IPS-20b (cell line): ENCODE data around the gene LAMA5.

ENCODE experiments used
- H3K27ac ChIP-seq: one replicate; pipeline ENCODE4 v1.5.1; 2013; ENCODE audit warnings: low read length
- H3K27me3 ChIP-seq: 2 replicates; pipeline ENCODE4 v1.6.1; 2013; ENCODE audit warnings: mild to moderate bottlenecking, low read length, inconsistent platforms; ENCODE audit not compliant: insufficient read depth
- H3K36me3 ChIP-seq: 2 replicates; pipeline ENCODE4 v1.6.1; 2013; ENCODE audit warnings: low read depth, mild to moderate bottlenecking, inconsistent platforms, low read length, moderate library complexity; ENCODE audit not compliant: insufficient read depth
- H3K4me1 ChIP-seq: 2 replicates; pipeline ENCODE4 v1.6.1; 2013; ENCODE audit warnings: mild to moderate bottlenecking, control low read depth, inconsistent platforms, low read length, moderate library complexity; ENCODE audit not compliant: insufficient read depth
- H3K4me3 ChIP-seq: 2 replicates; pipeline ENCODE4 v1.5.1; 2013; ENCODE audit warnings: mild to moderate bottlenecking, low read length, inconsistent platforms
- H3K9ac ChIP-seq: 2 replicates; pipeline ENCODE4 v1.6.1; 2013; ENCODE audit warnings: low read depth, mild to moderate bottlenecking, inconsistent platforms, low read length, moderate library complexity
- H3K9me3 ChIP-seq: 2 replicates; pipeline ENCODE4 v1.6.1; 2013; ENCODE audit warnings: mild to moderate bottlenecking, low read depth, low read length, inconsistent platforms; ENCODE audit not compliant: insufficient read depth

LAMA5 gene

DNA sequence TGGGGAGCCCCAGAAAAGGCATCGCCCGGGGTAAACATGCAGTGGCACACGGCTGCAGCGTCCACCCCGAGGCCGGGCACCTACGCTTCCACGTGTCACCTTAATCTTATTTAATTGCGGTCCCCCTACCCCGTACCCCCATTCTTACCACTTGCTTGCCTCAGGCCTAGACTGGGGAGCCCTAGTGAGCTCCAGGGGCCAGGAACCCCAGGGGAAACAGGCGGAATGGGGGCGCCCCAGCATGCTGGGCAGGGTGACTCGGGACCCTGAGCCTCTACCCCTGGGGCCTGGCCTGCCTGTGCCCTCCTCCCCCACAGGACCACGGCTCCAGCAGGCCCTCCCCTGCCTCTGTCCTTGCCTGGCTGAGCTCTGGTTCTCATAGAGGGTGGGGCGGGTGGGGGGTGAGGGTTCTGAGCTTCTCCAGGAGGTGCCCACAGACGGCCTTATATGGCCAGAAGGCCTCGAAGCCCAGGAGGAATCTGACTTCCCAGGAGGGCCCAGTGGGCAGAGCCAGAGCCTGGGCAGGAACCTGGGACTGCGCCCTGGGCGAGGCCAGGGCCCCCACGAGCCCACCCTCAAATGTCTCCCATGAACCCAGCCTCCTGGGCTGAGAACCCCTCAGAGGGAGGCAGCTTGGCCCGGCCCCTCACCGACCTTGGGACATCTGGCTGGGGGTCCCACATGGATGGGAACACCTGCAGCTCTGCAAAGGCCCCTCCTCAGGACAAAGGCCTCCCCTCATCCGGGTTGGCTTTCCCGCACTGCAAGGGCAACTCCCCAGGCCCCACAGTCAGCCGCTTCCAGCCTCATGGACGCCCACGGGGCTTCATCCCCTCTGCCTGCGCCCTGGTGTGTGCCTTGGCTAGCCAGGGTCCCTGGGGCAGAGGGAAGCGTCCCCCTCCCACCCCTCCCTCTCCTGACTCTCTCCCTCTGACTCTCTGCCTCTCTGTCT lies 5.2 kb upstream of the LAMA5 start:
- Histone ChIP-seq H3K27me3 (peaks cover 3% of the 10 kb centered on the region; the same call in 1 of the 2 replicates), H3K27ac (no peak overlapping the region), H3K4me1 (peaks cover 37% of the 10 kb centered on the region), H3K9ac (no peak overlapping the region), H3K36me3 (no peaks in the 10 kb centered on the region), H3K9me3 (no peaks in the 10 kb centered on the region), H3K4me3 (no peak overlapping the region)

DNA sequence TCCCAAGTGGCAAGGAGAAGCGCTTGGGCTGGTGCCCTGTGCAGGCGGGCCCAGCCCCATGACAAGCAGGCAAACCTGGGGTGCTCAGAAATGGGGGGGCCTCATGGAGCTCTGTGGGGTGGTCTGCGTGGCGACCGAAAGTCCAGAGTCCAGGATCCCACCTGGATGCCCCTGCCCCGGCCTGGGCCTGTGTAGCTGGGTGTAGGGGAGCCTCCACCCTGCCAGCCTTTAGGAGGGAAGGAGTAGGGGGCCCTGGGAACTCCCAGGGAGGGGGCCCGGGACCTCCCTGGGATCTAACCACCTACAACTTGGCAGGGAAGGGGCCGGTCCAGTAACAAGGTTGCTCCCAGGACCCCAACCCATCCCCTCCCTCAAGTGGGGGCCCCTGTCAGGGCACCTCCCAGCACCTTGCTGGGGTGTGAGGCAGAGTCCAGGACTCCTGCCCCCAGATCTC lies 4.5 kb upstream of the LAMA5 start:
- Histone ChIP-seq H3K4me3 (no peak overlapping the region), H3K27me3 (peaks cover 3% of the 10 kb centered on the region; the same call in 1 of the 2 replicates), H3K9me3 (no peaks in the 10 kb centered on the region), H3K4me1 (peaks cover 31% of the 10 kb centered on the region), H3K27ac (no peak overlapping the region), H3K9ac (no peak overlapping the region), H3K36me3 (no peaks in the 10 kb centered on the region)

- peaks cover 26% of the 10 kb centered on the region for H3K4me1 ChIP-seq
These were observed 3.9 kb upstream of the LAMA5 start for GRCh38 chr20:62370807-62371587.

DNA sequence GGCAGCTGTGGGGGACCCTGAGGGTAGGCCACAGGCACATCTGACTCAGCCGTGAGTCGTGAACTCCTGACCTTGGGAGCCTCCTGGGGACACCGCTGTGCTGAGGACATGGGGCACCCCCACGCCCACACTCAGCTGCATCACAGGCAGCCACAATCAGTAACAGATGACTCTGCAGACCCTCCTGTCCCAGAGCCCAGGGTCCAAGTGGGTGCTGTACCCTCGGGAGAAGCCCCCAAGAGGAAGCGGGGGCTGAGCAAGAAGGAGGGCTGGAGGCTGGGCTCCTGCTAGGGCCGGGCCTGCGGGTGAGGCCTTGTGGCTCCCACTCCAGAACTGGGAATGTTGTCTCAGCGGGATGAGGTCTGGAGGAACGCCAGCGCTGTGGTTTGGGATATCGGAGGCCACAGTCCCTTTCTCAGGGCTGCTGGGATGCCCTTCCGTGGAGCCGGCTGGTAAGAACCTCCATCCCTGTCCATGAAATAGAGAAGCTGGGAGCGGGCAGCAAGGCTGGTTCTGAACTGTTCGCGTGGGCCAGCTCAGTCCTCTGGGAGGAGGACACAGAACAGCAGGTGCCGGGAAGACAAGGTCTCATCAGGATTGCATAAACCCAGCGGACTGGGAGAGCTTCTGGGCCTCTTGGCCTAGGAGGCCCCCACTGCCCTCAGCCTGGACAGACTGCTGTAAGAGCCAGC lies 3.1 kb upstream of the LAMA5 start:
- Histone ChIP-seq H3K4me1 (peaks cover 25% of the 10 kb centered on the region), H3K9me3 (no peaks in the 10 kb centered on the region), H3K27ac (no peak overlapping the region), H3K27me3 (peaks cover 3% of the 10 kb centered on the region; the same call in 1 of the 2 replicates), H3K36me3 (no peaks in the 10 kb centered on the region), H3K4me3 (no peak overlapping the region), H3K9ac (no peak overlapping the region; the same call in 1 of the 2 replicates)

More at GRCh38 chr20:62370807-62371587, 3.9 kb upstream of the LAMA5 start:
- H3K4me3 ChIP-seq, result no peak overlapping the region
- H3K9ac ChIP-seq, result no peak overlapping the region
- no peaks in the 10 kb centered on the region for H3K36me3 ChIP-seq
- H3K27me3 ChIP-seq, result peaks cover 3% of the 10 kb centered on the region; the same call in 1 of the 2 replicates
- no peaks in the 10 kb centered on the region for H3K9me3 ChIP-seq
- H3K27ac ChIP-seq, result no peak overlapping the region

DNA sequence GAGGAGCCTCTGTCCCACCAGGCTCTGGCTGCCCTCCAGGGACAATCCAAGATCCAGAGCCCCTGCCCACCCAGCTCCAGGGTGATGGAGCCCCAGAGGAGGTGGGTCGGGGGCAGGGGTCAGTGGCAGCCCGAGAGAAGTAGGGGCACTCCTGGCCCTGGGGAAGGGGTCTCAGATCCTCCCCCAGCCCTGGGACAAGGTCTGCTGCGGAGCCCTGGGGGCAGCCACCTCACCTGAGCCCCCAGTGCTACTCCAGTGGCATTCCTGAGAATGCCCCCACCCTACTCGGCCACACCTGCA lies 2.7 kb upstream of the LAMA5 start:
- peaks cover 3% of the 10 kb centered on the region; the same call in 1 of the 2 replicates for H3K27me3 ChIP-seq
- H3K9ac ChIP-seq, result no peak overlapping the region; the same call in 1 of the 2 replicates
- H3K4me3 ChIP-seq, result no peak overlapping the region
- no peaks in the 10 kb centered on the region for H3K36me3 ChIP-seq
- no peaks in the 10 kb centered on the region for H3K9me3 ChIP-seq
- no peak overlapping the region for H3K27ac ChIP-seq
- peaks cover 26% of the 10 kb centered on the region for H3K4me1 ChIP-seq

GRCh38 chr20:62368976-62369814 lies 2.1 kb upstream of the LAMA5 start:
- Histone ChIP-seq H3K9me3 (no peaks in the 10 kb centered on the region), H3K4me3 (peak overlapping the region; percentile 68; the same call in 1 of the 2 replicates), H3K4me1 (peaks cover 30% of the 10 kb centered on the region), H3K9ac (peak overlapping the region; percentile 70; the same call in 1 of the 2 replicates), H3K27me3 (peaks cover 3% of the 10 kb centered on the region; the same call in 1 of the 2 replicates), H3K36me3 (no peaks in the 10 kb centered on the region), H3K27ac (no peak overlapping the region)

DNA sequence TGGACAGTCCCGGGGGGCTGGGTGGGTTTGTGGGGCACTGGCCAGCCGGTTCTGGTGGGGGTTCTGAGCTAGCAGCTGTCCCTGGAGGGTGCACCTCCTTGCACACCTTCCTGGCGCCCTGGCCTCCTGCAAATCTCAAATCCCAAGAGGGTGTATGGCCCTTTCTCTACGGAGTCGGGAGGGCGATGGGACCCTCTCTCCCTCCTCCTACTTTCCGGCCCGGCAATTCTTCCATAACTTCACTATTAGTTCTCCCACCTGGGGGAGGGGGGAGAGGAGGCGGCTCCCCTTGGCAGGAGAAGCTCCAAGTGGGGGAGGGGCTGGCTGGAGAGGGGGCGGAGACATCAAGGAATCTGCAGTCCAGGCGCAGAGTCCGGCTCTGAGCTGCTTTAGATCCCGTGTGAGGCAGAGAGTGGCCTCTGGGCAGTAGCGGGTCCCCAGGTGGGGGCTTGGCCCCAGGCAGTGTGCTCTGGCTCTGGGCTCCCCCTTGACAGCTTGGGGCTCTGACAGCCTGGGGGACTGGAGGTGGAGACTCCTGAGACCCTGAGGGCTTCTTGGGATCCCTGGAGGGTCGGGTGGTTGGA lies 1.4 kb upstream of the LAMA5 start:
- H3K9me3 ChIP-seq, result no peaks in the 10 kb centered on the region
- H3K36me3 ChIP-seq, result no peaks in the 10 kb centered on the region
- H3K4me3 ChIP-seq, result peak overlapping the region; percentile 68; the same call in 1 of the 2 replicates
- no peak overlapping the region for H3K27ac ChIP-seq
- peaks cover 37% of the 10 kb centered on the region for H3K4me1 ChIP-seq
- peaks cover 3% of the 10 kb centered on the region; the same call in 1 of the 2 replicates for H3K27me3 ChIP-seq
- H3K9ac ChIP-seq, result peak overlapping the region; percentile 70; the same call in 1 of the 2 replicates

DNA sequence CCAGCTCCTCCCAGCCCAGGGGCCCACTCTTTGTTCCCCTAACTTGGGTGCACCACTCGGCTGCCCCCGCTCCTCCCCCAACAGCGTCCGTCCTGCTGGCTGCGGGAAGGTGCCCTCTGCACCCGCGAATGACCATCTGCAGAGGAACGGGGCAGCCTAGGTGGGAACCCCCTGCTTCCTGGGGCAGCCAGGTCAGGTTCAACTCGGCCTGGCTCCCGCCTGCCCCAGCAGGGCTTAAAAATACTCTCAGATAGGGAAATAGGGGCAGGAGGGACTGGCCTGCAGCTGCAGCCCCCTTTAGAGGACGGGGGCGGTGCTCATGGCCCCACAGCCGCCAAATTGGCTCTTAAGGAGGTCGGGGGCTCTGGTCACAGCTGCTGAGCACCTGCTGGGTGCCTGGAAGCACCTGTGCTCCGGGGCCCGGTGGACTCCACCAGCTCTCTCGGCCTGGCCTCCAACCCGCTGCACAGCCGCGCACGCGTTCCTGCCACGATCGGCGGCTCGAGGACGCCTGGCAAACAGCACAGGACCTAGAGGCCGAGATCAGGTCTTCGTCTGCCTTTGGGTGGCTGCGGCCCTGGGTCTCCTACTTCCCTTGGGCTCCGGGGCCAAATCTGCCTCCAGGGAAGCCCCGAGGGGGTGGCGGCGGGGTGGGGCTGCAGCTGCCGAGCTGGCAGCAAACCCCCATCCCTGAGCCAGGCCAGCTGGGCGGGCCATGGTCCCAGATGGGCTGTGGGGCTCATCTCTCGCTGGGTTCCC lies 700 bp upstream of the LAMA5 start:
- Histone ChIP-seq H3K9me3 (no peaks in the 10 kb centered on the region), H3K36me3 (no peaks in the 10 kb centered on the region), H3K27me3 (peaks cover 3% of the 10 kb centered on the region; the same call in 1 of the 2 replicates), H3K27ac (no peak overlapping the region), H3K4me3 (peak overlapping the region; percentile 68), H3K4me1 (peaks cover 40% of the 10 kb centered on the region), H3K9ac (peak overlapping the region; percentile 70; the same call in 1 of the 2 replicates)

- Histone ChIP-seq H3K27me3 (peaks cover 3% of the 10 kb centered on the region; the same call in 1 of the 2 replicates), H3K4me1 (peaks cover 48% of the 10 kb centered on the region), H3K9me3 (no peaks in the 10 kb centered on the region), H3K27ac (peak overlapping the region; percentile 68), H3K4me3 (peak overlapping the region; percentile 81), H3K36me3 (no peaks in the 10 kb centered on the region), H3K9ac (peak overlapping the region; percentile 78)
These were observed 559 bp downstream of the LAMA5 start for GRCh38 chr20:62366370-62367135.
